Left renal pelvis (tissue), 4 donors: Measurements from ENCODE around the gene FGFBP1. TPM values are rescaled to one million over a fixed set of nuclear protein-coding genes. Genes with fewer than 3 reads are reported as not detected.
"Not testable (repeated sequence)": the region's sequence is repeated elsewhere in the genome, so short reads cannot be mapped to it uniquely, and the experiment has no call there.

Experiments used
- DNase-seq, 4 donors: peaks; one replicate each; pipeline ENCODE4 v3.0.0-alpha.2; 2013; ENCODE audit warnings: low read depth in 4 of 4, low spot score in 3 of 4
- polyA plus RNA-seq, 4 donors: library from polyadenylated mRNA; unstranded; fragments of 120-200 nt; gene quantifications; one replicate each; pipeline ENCODE4 v1.2.1, GENCODE V29; 2013; ENCODE audit not compliant: insufficient read length in 4 of 4

The FGFBP1 gene
- polyA plus RNA-seq, 4 donors, result 0.12 to 0.16 (median 0.15) TPM; not detected in 1

DNA sequence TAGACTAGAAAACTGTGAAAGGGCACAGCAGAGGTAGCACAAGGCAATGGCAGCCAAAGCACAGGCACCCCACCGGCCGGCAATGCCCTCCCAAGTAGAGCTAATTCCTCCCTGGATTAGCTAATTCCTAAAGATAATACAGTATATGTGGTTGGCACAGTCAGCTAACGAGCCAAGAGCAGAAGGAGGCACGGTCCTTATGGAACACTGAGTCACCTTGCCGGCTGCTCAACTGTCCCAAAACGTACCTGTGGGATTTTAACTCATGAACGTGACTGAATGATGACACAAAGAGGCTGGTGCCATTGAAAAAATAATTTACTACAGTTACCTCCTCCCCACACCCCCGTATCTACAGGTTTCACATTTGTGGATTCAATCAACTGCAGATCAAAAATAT, 9.1 kb upstream of the FGFBP1 start:
- DNase-seq, result no peak

DNA sequence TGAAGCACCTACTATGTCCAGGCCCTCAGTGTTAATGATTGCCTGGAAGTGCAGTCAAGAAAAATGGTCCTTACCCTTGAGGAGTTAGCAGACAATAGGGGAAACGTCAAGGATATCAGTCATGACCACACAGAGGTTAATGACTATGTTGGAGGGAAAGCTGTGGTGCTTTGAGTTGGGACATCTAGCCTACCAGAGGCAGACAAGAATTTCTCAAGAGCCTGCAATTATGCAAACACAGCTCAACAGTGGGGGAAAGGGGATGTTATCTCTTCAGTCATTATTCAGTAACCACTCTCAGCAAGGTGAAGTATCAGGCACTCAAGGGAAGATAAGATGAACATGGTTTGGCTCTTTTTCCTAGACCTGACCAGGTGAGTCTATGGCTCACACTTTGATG, 7.0 kb upstream of the FGFBP1 start:
- no peak for DNase-seq

DNA sequence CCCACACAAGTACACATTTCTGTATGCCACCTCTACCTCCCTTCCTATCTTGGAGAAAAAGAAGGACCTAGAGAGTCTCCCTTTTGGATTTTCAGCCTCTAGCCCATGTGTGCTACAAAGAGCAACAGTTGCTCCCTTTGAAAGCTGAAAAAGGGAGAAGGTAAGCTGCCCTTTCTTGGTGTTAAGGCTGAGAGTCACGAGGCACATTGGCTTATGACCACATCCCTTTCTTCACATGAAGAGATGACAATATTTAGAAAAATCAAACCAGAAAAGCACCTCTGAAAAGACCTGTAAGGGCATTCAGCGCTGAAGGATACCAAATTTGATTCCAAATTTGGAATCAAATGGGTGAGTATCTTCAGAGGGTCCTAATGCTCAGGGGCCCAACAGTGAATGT, 6.4 kb upstream of the FGFBP1 start:
- DNase-seq, result no peak

DNA sequence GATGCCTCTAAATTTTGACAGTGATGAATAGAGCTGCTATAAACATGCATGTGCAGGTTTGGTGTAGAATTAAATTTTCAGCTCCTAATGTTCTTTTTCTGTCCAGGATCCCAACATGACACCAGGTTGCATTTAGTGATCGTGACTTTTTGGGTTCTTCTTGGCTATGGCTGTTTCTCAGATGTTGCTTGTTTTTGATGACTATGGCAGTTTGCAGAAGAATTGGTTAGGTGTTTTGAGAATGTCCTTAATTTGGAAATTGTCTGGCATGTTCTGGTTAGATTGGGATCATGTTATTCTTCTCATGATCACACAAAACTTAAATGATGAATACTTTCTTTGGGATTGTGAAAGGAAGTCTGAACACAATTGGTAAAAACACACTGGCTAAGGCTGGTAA, 3.7 kb upstream of the FGFBP1 start:
- no peak for DNase-seq

DNA sequence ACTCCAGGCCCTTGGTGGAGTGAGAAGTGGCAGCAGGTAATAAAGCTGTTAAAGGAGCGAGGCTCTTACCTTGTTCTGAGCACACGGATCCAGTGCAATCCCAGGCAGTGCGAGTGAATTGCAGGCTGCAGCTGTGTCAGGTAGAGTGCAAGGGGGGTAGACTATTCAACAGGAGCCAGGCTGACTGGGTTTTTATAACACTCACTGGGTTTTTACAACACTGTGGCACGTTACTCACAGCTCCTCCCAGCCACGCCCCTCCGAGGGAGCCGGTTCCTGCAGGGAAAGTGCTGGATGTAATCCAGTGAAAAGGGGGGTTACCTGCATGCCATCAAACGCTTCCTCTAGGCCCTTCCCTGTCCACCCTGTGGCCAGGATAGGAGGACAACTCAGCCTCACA, 358 bp downstream of the FGFBP1 start:
- DNase-seq, result no peak

DNA sequence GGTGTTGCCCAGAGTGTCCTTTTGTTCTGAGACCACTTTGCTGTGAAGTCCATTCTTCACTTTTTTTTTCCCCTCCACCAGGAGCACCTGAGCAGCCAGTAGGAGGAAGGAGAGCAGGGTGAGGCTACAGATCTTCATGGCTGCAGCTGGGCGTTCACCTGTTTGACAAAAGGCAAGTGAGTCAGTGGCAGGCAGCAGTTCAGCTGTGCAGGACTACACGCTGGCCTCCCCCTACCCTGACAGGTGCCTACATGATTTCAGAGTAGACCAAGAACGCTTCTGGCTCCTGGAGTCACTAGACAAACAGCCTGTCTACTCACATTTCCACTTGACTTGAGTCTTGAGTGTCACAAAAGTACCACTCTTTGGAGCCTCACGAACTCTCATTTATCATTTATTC, 2.0 kb downstream of the FGFBP1 start:
- DNase-seq, result no peak

DNA sequence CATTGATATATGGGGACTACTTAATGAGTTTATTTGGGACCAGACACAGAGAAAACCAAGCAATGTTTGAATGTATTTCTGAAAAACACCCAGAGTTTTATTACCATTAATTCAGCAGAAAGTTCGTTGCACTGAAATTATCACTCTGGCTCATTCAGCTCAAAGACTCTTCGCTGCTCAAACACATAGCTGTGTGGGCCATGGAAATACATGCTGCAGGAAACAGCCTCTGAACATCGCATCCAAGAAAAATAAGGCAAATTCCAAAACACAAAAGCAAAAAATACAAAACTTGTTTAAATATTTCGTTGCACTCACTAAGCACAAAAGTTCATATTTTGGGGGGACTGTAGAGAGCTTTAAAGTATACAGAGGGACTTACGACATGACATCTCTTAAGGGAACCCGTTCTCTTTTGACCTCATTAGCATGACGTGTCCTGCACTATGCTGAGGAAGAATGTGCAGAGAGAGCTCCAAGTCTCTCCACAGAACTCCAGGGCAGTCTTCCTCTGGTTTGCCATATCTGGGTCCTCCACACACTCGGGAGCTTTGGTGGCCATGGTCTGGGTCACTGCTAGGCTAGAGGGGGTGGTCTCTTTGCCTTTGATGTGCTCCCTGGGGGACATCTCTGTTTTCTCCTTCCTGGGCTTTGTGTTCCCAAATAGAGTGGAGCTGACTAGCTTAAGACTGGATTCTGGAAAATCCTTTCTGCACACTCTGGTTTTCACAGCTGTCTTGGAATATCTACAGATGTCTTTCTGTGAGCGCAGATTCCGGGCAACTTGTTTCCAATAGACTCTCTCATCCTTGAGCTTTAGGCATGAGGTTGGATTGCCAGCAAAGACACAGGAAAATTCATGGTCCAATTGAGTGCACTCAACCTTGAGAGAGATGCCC, 2.8 kb downstream of the FGFBP1 start:
- DNase-seq, result no peak

DNA sequence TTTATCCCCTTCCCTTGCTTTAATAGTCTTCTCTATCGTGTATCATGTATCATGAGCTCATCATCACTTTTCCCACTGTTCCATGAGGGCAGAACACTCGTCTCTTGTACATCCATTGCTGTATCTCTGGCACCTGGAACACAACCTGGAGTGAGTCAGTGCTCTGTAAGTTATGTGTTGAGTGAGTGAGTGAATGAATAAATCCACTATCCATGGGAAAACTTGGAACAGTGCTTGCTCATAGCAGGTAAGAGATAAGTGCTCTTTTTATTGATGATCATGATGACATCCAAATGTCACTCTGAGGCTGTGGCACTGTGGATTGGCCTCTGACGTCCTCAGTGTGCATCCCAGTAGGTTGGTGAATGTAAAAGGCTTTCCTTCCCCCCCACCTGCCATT, 4.3 kb downstream of the FGFBP1 start:
- no peak for DNase-seq

DNA sequence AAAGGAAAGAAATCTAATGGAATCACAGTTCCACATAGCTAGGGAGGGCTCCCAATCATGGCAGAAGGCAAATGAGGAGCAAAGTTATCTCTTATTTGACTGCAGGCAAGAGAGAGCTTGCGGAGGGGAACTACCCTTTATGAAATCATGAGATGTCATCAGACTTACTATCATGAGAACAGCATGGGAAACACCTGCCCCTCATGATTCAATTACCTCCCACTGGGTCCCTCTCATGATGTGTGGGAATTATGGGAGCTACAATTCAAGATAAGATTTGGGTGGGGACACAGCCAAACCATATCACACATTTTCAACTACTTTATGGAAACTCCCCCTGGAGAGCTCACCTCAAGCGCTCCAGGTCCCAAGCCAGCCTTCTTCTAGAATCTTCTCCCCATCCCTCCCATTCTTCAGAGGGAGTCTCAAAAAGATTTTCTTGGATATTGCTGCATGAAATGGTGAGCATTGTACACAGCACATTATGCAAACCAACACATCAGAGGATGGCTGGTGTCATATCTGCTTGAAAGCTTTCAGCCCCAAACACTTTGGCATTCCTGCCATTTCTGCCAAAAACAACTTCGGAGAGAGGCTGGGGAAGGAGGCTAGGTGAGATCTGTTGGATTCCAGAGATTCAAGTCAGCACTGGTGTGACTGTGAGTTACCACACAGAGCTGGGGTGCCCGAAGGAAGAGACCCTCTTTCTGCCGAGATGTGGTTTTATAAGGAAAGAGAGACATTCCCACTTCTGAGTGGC, 6.9 kb downstream of the FGFBP1 start:
- DNase-seq, result no peak

DNA sequence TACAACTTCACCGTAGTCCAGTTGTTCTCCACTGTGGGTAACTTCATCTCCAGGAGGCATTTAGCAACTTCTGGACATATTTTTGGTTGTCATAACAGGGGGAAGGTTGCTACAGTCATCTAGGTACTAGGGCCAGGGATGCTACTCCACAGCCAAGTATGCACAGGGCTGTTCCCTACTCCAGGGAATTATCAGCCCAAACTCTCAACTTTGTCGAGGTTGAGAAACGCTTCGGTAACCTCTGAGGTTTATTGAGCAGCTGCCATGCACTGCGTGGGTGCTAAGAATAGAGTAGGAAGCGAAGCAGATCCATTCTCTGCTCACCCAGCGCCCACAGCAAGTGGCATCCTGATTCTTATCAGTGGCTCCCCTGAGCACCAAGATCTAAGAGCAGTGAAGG, 8.2 kb downstream of the FGFBP1 start:
- DNase-seq, result no peak

DNA sequence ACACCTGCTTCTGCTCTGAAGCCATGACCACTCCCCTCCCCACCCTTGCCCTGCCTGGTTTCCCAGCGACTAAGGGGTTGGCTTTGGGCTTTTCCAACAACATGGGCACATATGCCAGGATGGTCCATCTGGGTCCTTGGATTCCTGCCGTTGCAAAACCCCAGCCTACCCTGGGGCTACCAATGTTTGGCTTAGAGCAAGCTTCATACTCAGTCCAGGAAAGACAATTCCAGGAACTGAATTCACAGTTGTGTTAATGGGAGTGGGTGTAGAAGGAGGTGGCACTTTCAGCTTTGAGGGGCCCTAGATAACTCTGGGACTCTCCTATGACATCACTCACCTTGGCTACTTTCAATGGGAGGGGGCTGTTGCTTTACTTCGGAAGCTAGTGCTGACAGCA, 9.0 kb downstream of the FGFBP1 start:
- DNase-seq, result no peak

DNA sequence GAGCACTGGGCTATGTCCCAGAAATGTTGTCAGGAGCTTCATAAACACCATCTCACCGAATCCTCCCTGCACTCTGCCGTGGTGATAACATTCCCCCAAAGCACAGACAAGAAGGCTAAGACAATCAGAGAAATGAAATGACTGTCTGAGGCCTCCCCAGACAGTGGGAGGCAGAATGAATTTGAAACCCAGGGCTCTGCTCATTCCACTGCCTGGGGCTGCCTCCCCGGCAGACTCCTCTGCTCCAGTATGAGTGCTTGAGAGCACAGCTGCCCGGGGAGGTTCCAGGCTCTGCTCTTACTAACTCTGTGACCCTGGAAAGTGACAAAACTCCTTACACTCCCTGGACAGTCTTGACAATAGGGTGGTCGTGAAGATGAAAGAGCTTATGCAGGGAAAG, 9.7 kb downstream of the FGFBP1 start:
- no peak for DNase-seq

DNA sequence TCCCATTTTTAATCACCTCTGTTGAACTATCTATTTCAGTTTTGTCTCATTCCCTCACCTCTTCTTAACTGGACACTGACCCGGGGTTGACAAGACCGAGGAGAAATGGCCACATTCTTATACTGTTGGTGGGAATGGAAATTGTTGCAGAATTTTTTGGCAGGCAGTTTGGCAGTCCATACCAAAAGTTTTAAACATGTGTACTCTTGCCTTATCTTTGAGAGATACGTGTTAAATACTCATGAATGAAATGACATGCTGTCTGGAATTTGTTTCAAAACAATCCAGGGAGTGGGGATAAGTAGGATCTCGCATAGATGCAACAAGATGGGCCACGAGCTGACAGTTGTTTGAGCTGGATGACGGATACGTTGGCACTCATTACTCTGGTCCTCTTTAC, 12.1 kb downstream of the FGFBP1 start:
- no peak for DNase-seq

DNA sequence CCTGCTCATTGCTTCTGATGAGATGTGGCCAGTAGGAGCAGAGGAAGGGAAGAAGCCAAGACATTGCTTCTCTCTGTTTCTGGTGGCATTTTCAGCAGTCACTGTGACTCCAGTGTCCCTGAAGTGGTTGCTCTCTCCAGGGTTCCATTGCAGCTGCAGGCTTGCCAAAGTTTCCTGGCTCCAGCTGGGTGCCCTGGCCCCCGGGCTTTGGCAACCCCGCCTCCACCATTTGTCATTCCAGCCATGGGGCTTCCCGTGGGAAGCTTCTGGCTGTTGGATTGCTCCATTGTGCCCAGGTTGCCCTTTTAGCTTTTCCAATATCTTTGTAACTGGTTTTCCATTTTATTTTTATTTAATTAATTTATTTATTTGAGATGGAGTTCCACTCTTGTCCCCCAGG, 12.7 kb downstream of the FGFBP1 start:
- no peak for DNase-seq

DNA sequence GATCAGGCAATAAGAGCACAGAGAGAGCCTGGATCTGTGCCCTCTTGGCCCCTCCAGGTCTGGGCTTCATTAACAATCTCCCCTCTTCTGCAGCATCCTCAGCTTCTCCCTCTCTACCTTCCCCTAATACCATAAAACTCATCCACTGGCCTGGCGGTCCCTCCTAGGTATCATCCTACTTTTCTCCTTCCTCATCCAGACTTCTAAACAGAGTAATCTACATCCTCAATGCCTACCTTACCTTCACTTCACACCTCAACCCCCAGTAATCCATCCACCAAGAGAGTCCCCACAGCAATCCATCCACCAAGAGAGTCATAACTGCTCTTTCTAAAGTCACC, 17.0 kb downstream of the FGFBP1 start:
- no peak for DNase-seq

DNA sequence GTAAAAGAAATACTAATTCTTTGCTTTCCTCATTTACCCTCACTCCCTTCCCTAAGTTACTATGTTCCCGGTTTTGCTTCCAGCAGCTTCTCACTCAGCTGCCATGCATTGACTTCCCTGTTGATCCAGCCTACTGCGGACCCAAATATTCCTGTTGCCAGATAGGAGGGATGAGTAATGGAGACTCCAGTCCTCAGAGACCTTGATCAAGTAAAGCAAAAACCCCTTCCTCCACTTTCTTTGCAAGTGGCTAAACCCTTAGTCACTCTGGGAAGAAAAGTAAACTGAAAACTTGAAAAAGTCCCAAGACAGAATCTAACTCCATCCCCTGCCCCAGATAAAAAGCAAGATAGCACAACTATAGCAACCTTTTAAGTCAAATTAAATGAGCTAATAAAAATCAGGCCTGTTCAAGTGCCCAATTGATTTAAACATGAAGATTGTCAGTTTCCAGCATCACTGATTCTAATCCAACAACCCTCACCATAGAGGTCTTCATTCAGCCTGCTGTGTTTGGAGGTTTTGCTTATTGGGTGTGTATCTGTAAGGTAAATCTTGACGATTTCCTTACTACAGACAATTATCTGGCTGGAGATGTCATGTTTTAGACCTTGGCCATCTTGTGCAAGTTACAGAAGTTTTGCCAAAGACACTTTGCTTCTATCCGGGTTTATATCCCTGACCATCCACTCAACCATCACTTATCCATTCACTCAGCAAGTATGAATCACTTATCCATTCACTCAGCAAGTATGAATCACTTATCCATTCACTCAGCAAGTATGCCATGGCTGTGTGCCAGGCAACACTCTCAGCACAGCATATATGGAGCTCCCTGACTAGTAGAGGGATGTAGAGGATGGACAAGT, 17.6 kb downstream of the FGFBP1 start:
- no peak for DNase-seq

DNA sequence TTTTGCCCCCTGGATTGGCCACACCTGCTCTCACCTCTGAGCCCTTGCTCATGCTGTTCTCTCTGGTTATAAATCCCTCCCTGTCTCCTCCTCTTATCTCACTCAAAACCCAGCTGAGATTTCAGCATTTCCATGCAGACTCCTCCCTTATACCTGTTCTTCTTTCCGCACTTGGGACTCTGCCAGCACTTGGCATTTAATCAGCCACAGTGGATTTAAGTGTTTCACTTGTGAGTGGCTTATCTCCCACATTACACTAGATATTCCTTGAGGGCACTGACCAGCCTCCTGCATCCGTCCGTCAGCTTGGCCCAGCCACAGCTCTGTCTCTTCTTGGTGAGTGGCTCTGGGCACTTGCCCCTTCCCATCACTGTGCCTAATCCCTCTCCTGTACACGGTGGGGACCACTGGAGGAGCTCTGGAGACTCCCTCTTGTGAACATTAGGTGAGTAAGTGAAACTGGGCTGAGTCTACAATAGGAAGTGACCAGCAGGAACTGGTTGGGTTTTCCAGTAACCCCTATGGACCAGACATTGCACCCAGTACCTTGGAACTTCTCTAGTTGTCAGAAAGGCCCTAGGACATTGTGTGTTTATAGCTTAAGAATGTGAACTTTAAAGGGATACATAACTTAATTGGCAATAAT, 19.9 kb downstream of the FGFBP1 start:
- DNase-seq, result no peak

DNA sequence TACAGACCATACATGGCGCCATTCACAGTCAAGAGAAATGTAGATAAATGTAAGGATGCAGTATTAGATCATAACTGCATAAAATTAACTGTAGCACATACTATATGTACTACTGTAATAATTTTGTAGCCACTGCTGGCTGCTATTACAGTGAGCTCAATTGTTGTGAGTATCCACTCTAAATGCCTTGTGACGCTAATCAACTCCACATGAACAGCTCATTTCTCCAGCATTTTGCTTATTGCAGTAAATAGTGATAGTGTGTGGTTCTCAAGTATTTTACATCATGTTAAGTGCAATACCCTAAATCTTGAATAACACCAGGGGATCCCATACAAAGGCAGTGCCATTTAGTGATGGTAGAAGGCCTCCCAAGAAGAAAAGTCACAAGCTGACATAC, 21.2 kb downstream of the FGFBP1 start:
- DNase-seq, result no peak

DNA sequence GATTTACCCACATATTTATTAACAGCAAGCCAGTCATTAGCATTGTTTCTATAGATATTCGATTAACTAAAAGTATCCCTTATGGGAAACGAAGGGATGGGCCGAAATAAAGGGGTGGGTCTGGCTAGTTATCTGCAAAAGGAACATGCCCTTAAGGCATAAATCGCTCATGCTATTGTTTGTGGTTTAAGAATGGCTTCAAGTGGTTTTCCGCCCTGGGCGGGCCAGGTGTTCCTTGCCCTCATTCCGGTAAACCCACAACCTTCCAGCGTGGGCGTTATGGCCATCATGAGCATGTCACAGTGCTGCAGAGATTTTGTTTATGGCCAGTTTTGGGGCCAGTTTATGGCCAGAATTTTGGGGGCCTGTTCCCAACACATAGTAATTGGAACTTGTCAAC, 22.2 kb downstream of the FGFBP1 start:
- DNase-seq, result not testable (repeated sequence)

DNA sequence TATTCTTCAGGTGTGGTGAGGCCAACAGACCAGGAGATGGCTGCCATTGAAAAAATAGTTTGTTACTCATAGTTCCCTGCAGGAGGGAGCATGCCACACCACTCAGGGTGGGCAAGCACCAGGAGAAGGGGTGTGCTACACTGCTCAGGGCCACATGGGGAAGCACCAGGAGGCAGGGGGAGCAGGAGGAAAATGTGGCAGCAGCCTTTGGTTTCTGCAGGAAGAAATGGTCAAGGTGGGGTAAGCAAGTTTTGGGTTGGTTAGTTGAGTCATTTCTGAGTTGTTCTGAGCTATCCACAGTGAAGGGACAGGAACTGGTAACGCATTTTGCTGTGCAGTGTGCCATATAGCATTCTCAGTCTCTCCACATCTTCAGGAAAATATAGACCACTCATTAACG, 23.8 kb downstream of the FGFBP1 start:
- DNase-seq, result no peak

DNA sequence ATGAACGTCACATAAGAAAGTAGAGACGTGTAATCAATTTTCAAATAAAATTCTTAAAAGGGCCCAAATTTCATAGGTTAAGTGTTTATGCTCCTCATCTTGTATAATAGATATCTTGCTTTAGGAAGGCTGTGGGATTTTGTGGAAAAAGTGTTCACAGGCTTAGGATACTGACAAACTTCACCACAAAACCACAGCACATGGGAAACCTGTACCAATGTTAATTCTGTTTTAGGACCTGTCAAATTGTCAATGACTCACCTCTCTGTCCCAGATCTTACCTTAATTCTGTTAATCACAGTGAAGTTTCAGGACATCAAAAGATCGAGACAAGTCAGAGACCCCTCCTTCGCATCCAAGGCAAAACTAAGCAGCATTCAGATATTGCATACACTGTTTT, 24.2 kb downstream of the FGFBP1 start:
- DNase-seq, result no peak
